ENCODE measurements around the gene ZFYVE9.

DNA sequence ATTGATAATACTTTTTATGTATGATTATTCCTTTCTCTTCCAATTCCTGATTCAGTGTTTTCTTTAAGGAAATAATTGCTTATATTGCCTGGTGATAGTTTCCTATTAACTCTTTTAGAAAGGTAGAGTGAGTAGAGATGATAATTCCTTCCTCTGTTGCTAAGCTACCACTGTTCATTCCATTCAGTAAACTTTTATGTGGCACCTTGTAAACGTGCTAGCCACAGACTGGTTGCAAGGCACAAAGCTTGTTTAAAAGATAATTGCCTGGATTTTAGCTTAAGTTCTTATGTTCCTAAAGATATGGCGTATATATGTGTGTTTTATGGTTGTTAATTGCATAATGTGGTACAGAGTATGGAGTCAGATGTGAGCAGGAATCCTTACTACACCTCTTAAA, 3.2 kb downstream of the ZFYVE9 start:
- no peak for TF ChIP-seq POLR2AphosphoS5 (IDR thresholded peaks at IDR 0.05)
- TF ChIP-seq, protein P1, sequence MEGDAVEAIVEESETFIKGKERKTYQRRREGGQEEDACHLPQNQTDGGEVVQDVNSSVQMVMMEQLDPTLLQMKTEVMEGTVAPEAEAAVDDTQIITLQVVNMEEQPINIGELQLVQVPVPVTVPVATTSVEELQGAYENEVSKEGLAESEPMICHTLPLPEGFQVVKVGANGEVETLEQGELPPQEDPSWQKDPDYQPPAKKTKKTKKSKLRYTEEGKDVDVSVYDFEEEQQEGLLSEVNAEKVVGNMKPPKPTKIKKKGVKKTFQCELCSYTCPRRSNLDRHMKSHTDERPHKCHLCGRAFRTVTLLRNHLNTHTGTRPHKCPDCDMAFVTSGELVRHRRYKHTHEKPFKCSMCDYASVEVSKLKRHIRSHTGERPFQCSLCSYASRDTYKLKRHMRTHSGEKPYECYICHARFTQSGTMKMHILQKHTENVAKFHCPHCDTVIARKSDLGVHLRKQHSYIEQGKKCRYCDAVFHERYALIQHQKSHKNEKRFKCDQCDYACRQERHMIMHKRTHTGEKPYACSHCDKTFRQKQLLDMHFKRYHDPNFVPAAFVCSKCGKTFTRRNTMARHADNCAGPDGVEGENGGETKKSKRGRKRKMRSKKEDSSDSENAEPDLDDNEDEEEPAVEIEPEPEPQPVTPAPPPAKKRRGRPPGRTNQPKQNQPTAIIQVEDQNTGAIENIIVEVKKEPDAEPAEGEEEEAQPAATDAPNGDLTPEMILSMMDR (IDR thresholded peaks at IDR 0.05) = no peak
- TF ChIP-seq POLR2A (IDR thresholded peaks at IDR 0.05; ENCODE audit: low read depth) = no peak
